Uterus (tissue), 4 donors: ENCODE measurements around the gene NDC80. TPM values are rescaled to one million over a fixed set of nuclear protein-coding genes. Genes with fewer than 3 reads are reported as not detected.

Source experiments
- DNase-seq, 2 donors: peaks; one replicate each; pipeline ENCODE4 v3.0.0-alpha.2; 2019 to 2020
- H3K27ac ChIP-seq, 2 donors: fragments of 200-600 bp; sonication (generic); 1 replicate in 1 of 2; 2 replicates in 1 of 2; pipeline ENCODE4 v1.5.1; 2016 to 2018
- H3K27me3 ChIP-seq, 2 donors: fragments of 200-600 bp; sonication (generic); one replicate each; pipeline ENCODE4 v1.5.1; 2018 to 2019; ENCODE audit warnings: control low read depth in 1 of 2
- H3K36me3 ChIP-seq, 2 donors: fragments of 200-600 bp; sonication (generic); one replicate each; pipeline ENCODE4 v1.5.1; 2019; ENCODE audit warnings: control low read depth in 1 of 2
- H3K4me1 ChIP-seq, 2 donors: fragments of 200-600 bp; sonication (generic); one replicate each; pipeline ENCODE4 v1.5.1; 2018 to 2019; ENCODE audit warnings: control low read depth in 1 of 2
- H3K4me3 ChIP-seq, 2 donors: fragments of 200-600 bp; sonication (generic); 1 replicate in 1 of 2; 2 replicates in 1 of 2; pipeline ENCODE4 v1.5.1; 2018 to 2019; ENCODE audit warnings: mild to moderate bottlenecking in 1 of 2
- H3K9me3 ChIP-seq, 2 donors: fragments of 200-600 bp; sonication (generic); one replicate each; pipeline ENCODE4 v1.5.1; 2019; ENCODE audit warnings: control low read depth in 1 of 2
- CTCF ChIP-seq, 4 experiments: fragments of 200-600 bp in 2 of 4; fragments of 450-650 bp in 2 of 4; sonication (generic) in 2 of 4; IDR thresholded peaks; one replicate each; pipeline ENCODE4 v1.5.1; 2016 to 2019; ENCODE audit warnings: antibody characterized with exemption in 4 of 4, mild to moderate bottlenecking in 2 of 4, moderate library complexity in 1 of 4
- POLR2A ChIP-seq, 2 donors: fragments of 450-650 bp; IDR thresholded peaks; one replicate each; pipeline ENCODE4 v1.6.1; 2016; ENCODE audit warnings: antibody characterized with exemption in 2 of 2, mild to moderate bottlenecking in 1 of 2, moderate library complexity in 1 of 2
- intact Hi-C: fragments of 100-400 bp; cut with DNase I; formaldehyde crosslinking; loops from one replicate; pipeline ENCODE4 v1.15.1; 2023; ENCODE audit warnings: low total_unique reads
- total RNA-seq, 4 donors: library from RNA; depleted of rRNA in 3 of 4; stranded (reverse); fragments of >200 nt in 3 of 4; gene quantifications; one replicate each; pipeline versions ENCODE4 v1.1.0 to v1.2.4, GENCODE V29; 2014 to 2023
- donor health status: DM: yes; HTN: yes; CAD: no.

Gene NDC80
- total RNA-seq, 4 donors from 2014 or later, result 0.26 to 21.2 (median 0.80) TPM

GRCh38 chr18:2627821-2628276 lies 56.5 kb downstream of the NDC80 start:
- intact Hi-C loops, result no loop called here
- Histone ChIP-seq H3K27me3 (no peaks in the 10 kb centered on the region), H3K27ac (no peak overlapping the region), H3K36me3 (no peaks in the 10 kb centered on the region), H3K9me3 (no peaks in the 10 kb centered on the region), H3K4me1 (no peaks in the 10 kb centered on the region), H3K4me3 (no peak overlapping the region)
- TF ChIP-seq CTCF (IDR thresholded peaks at IDR 0.05) (no peak), POLR2A (IDR thresholded peaks at IDR 0.05) (no peak)
- DNase-seq, result no peak

DNA sequence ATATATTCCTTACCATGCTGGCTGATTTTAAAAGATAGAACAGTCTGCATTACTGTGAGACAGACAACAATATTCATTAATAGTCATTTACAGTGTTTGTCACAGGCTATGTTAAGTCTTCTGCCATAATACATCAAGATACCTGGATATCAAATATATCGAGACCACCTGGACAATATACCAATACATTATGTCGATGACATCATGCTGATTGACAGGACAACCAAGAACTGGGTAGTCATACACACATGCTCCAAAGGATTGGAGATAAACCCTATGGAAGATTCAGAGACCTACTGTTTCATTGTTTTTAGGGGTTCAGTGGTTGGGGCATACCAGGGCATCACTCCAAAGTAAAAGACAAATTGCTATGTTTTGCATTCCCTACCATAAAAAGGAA lies 57.6 kb downstream of the NDC80 start:
- TF ChIP-seq POLR2A (IDR thresholded peaks at IDR 0.05) (no peak), CTCF (IDR thresholded peaks at IDR 0.05) (no peak)
- no peak overlapping the region for H3K27ac ChIP-seq
- no peaks in the 10 kb centered on the region for H3K36me3 ChIP-seq
- H3K4me1 ChIP-seq, result no peaks in the 10 kb centered on the region
- no peak overlapping the region for H3K4me3 ChIP-seq
- no peaks in the 10 kb centered on the region for H3K27me3 ChIP-seq
- H3K9me3 ChIP-seq, result no peaks in the 10 kb centered on the region
- intact Hi-C loops, result no loop called here
- no peak for DNase-seq

GRCh38 chr18:2635586-2635985 lies 64.2 kb downstream of the NDC80 start:
- Histone ChIP-seq H3K27ac (peak overlapping the region; percentile 79 to 86), H3K36me3 (no peaks in the 10 kb centered on the region), H3K4me3 (no peak overlapping the region), H3K4me1 (no peaks in the 10 kb centered on the region), H3K27me3 (no peaks in the 10 kb centered on the region), H3K9me3 (no peaks in the 10 kb centered on the region)
- no peak for TF ChIP-seq POLR2A (IDR thresholded peaks at IDR 0.05)
- no peak for TF ChIP-seq CTCF (IDR thresholded peaks at IDR 0.05)
- intact Hi-C loops, result no loop called here
- no peak for DNase-seq

DNA sequence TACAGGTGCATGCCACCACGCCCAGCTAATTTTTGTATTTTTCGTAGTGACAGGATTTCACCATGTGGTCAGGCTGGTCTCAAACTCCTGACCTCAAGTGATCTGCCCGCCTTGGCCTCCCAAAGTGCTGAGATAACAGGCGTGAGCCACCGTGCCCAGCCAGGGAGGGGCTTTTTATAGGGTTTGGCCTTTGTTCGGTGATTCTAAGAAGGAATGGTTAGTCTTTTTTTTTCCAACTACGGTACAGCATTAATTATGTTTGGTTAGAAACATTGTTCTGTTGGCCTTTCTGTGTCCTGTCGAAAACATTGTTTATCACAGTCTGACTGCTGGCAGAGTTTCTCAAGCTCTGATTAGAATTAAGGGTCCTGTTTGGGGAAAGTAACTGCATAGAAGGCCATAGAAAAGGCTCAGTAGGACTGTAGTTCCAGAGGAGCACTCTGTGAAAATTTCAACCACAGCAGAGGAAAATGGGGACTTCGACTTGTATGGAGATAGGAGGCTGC lies 64.8 kb downstream of the NDC80 start:
- Histone ChIP-seq H3K27me3 (no peaks in the 10 kb centered on the region), H3K9me3 (no peaks in the 10 kb centered on the region), H3K4me3 (no peak overlapping the region), H3K4me1 (no peaks in the 10 kb centered on the region), H3K27ac (peak overlapping the region; percentile 79 to 86), H3K36me3 (no peaks in the 10 kb centered on the region)
- intact Hi-C loops, result no loop called here
- TF ChIP-seq POLR2A (IDR thresholded peaks at IDR 0.05), result no peak
- TF ChIP-seq CTCF (IDR thresholded peaks at IDR 0.05), result no peak
- no peak for DNase-seq

- Histone ChIP-seq H3K36me3 (no peaks in the 10 kb centered on the region), H3K27ac (peak overlapping the region in 1 of 2 donors; percentile 68), H3K9me3 (no peaks in the 10 kb centered on the region), H3K27me3 (no peaks in the 10 kb centered on the region), H3K4me1 (no peaks in the 10 kb centered on the region), H3K4me3 (no peak overlapping the region)
- intact Hi-C loops, result no loop called here
- TF ChIP-seq CTCF (IDR thresholded peaks at IDR 0.05), result no peak
- no peak for DNase-seq
Observed at GRCh38 chr18:2641638-2642037, 70.3 kb downstream of the NDC80 start.
